Activated CD4-positive, alpha-beta T cell treated with anti-CD3 and anti-CD28 coated beads, Interleukin-2, amount 10 ng/mL, durations not matched to agents 24 days and 14 days (primary cell): Measurements from ENCODE around the gene PLAU. TPM values are rescaled to one million over a fixed set of nuclear protein-coding genes. Genes with fewer than 3 reads are reported as not detected.

ENCODE experiments used
- DNase-seq: peaks from one replicate; pipeline ENCODE4 v3.0.0; 2022
- H3K27ac Mint-ChIP-seq: one replicate; pipeline ENCODE4 v1.8.0; 2022; ENCODE audit warnings: mild to moderate bottlenecking, mixed read lengths
- H3K27me3 Mint-ChIP-seq: one replicate; pipeline ENCODE4 v1.8.0; 2022; ENCODE audit warnings: mixed read lengths
- H3K36me3 Mint-ChIP-seq: one replicate; pipeline ENCODE4 v1.8.0; 2022; ENCODE audit warnings: low read depth, mild to moderate bottlenecking, mixed read lengths
- H3K4me1 Mint-ChIP-seq: one replicate; pipeline ENCODE4 v1.8.0; 2021; ENCODE audit warnings: mixed read lengths
- H3K4me3 Mint-ChIP-seq: one replicate; pipeline ENCODE4 v1.8.0; 2022; ENCODE audit warnings: mild to moderate bottlenecking, moderate library complexity, mixed read lengths
- H3K9me3 Mint-ChIP-seq: one replicate; pipeline ENCODE4 v1.8.0; 2021; ENCODE audit warnings: mixed read lengths
- intact Hi-C: fragments of 100-400 bp; cut with micrococcal nuclease; formaldehyde crosslinking; loops from one replicate; pipeline ENCODE4 v1.15.1; 2023
- total RNA-seq: library from RNA; stranded (reverse); gene quantifications from 2 replicates; pipeline ENCODE4 v1.2.3, GENCODE V29; 2022

PLAU gene
- total RNA-seq, 1 donor from 2014 or later: 0.72 TPM

GRCh38 chr10:73967022-73967429 is 56.1 kb downstream of the PLAU start:
- Mint-ChIP-seq H3K27ac (no peak overlapping the region), H3K4me3 (no peak overlapping the region), H3K27me3 (peaks cover 11% of the 10 kb centered on the region), H3K4me1 (no peaks in the 10 kb centered on the region), H3K9me3 (no peaks in the 10 kb centered on the region), H3K36me3 (no peaks in the 10 kb centered on the region)
- intact Hi-C loops: no loop called here
- DNase-seq: no peak

Other genes with a start within 250 kb of the PLAU start
- 10.1 and 13.9 TPM in 2 replicates for gene AGAP5, start 213.0 kb upstream of the PLAU start, total RNA-seq
- gene SEC24C, start 166.8 kb upstream of the PLAU start, total RNA-seq: 106 TPM in 2 replicates
- gene CHCHD1, start 129.1 kb upstream of the PLAU start, total RNA-seq: 34.9 and 37.8 TPM in 2 replicates
- gene ZSWIM8, start 125.5 kb upstream of the PLAU start, total RNA-seq: 50.8 and 53.5 TPM in 2 replicates
- gene NDST2, start 99.5 kb upstream of the PLAU start, total RNA-seq: 50.5 and 50.6 TPM in 2 replicates
- 20.2 and 22.1 TPM in 2 replicates for gene CAMK2G, start 36.6 kb upstream of the PLAU start, total RNA-seq
- gene VCL, start 87.0 kb downstream of the PLAU start, total RNA-seq: 26.1 and 26.8 TPM in 2 replicates
- 51.0 and 51.9 TPM in 2 replicates for gene AP3M1, start 239.7 kb downstream of the PLAU start, total RNA-seq
- gene ADK, start 240.1 kb downstream of the PLAU start, total RNA-seq: 54.8 and 58.3 TPM in 2 replicates